LNCaP clone FGC (cell line): ENCODE data around the gene CDK14.

Experiments used
- DNase-seq: peaks from one replicate; pipeline ENCODE4 v3.0.0-alpha.2; 2011; ENCODE audit warnings: low read depth
- H3K4me3 ChIP-seq: 2 replicates; pipeline ENCODE4 v1.5.1; 2011; ENCODE audit warnings: mild to moderate bottlenecking, low read depth, low read length, control low read depth
- CTCF ChIP-seq: IDR thresholded peaks from 2 replicates; pipeline ENCODE4 v1.5.1; 2012; ENCODE audit warnings: mild to moderate bottlenecking; ENCODE audit not compliant: control insufficient read depth, insufficient read depth; ENCODE audit errors: extremely low read depth

The CDK14 gene

GRCh38 chr7:90674625-90675024 lies 78.5 kb downstream of the CDK14 start:
- H3K4me3 ChIP-seq, result no peak overlapping the region
- no peak for TF ChIP-seq CTCF
- DNase-seq, result no peak

- no peak overlapping the region for H3K4me3 ChIP-seq
- TF ChIP-seq CTCF, result no peak
- DNase-seq, result no peak
These were observed 79.9 kb downstream of the CDK14 start for GRCh38 chr7:90675982-90676381.

DNA sequence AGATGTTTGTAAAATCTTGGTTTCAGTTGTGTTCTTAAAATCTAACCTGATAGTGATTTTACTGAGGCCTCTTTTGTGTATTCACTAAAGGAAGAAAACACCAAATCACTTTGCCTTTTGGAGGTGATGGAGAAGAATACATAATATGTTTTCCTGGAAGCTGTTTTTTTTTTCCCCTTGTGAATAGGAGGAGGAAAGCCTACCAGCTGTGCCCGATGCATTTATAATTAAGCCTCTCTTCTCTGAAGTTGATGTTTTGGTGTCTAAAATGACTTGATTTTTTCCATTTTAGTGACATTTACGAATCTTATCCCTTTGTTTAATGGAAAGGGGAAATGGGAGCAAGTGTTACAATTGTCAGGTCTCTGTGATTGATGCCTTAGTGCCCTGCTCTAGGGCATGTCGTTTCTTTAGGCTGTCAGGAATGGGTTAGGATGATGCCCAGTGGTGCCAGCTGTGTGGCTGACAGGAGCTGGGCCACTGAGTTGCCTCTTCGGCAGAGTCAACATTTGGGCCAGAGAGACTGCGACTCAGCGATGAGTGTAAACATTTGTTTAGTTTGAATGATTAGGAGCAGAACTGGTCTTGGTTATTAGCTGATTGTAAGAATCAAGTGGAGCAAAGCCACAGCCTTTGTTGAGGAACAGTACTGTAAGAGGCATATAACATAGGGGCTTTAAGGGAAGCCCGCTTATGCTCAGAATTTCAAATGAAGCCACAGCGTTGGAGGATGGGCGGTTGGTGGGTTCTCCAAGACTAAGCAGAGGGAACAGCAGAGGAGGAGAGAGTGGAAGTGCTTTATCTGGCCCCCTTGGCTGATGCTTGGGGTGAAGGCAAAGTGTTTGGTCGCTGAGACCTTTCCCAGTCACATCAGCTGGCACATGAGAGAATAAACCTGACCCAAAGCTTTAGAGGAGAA lies 81.6 kb downstream of the CDK14 start:
- DNase-seq, result no peak
- no peak overlapping the region for H3K4me3 ChIP-seq
- no peak for TF ChIP-seq CTCF

DNA sequence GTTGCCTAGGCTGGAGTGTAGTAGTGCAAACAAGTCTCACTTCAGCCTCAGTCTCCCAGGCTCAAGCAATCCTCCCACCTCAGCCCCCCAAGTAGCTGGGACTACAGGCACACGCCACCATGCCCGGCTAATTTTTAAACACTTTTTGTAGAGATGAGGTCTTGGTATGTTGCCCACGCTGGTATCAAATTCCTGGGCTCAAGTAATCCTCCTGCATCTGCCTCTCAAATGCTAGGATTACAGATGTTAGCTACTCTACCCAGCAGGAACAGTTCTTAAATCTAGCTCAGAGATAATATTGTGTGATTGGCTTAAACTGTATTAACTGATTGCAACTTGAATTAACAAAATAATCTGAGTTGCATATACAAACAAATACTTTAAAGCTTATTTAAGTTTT lies 82.9 kb downstream of the CDK14 start:
- no peak overlapping the region for H3K4me3 ChIP-seq
- no peak for TF ChIP-seq CTCF
- DNase-seq, result no peak

- DNase-seq, result no peak
- no peak overlapping the region for H3K4me3 ChIP-seq
- TF ChIP-seq CTCF, result no peak
These were observed 84.4 kb downstream of the CDK14 start for GRCh38 chr7:90680484-90680883.

DNA sequence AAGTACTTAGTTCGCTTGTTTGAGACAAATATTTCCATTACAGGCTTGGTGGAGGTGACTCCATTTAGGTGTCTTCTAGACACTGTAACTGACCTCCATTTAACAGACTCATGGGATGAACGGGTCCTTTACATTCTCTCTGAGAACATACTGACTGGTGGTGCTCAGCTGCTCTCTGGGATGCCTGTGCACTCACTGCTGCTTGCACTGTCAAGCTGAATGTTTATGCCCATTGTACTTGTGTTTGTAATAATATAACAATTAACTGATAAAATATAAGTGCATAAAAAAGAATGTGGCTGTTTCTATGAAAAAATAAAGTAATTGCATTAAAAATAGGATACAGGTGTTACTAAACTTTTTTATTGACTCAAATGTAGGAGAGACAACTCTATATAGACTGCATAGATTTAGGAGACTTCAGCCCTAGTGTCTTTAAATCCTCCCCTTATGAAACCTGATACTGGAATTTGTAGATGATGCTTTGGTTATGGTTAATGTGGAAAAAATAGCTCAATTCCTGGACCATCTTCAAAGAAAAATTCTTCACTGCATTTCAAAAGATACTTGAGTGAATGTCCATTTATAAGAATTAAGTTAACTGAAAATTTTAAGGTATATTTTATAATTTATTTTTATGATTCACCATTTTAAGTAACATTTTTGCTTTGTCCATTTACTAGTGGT lies 85.4 kb downstream of the CDK14 start:
- TF ChIP-seq CTCF, result no peak
- DNase-seq, result no peak
- no peak overlapping the region for H3K4me3 ChIP-seq
